GM19035 (cell line): ENCODE data around the gene CNTNAP1.
"Not testable (repeated sequence)": the region's sequence is repeated elsewhere in the genome, so short reads cannot be mapped to it uniquely, and the experiment has no call there.

ENCODE experiments used
- ATAC-seq: cut with Tn5 transposase; IDR thresholded peaks from one replicate; pipeline ENCODE4 v1.9.1; 2021; ENCODE audit not compliant: unreplicated experiment

CNTNAP1 gene

GRCh38 chr17:42720996-42721583 lies 38.8 kb downstream of the CNTNAP1 start:
- no peak for ATAC-seq

DNA sequence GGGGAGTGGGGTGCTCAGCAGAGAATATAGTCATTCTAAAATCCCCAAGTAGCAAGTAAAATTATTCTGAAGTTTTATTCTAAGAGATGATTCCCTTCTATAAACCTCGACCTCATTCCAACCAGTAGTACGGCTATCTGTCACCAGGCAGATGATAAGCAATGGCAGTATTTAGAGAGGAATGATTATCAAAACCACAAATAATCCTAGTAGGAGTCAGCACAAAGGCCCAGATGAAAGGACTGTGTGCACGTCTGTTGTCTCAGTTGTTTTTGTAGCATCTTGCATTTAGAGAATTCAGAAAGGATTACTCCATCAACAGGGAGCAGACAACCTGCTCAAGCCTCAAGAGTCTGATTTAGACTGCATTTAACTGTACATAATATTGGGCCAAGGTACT lies 41.3 kb downstream of the CNTNAP1 start:
- ATAC-seq, result no peak

DNA sequence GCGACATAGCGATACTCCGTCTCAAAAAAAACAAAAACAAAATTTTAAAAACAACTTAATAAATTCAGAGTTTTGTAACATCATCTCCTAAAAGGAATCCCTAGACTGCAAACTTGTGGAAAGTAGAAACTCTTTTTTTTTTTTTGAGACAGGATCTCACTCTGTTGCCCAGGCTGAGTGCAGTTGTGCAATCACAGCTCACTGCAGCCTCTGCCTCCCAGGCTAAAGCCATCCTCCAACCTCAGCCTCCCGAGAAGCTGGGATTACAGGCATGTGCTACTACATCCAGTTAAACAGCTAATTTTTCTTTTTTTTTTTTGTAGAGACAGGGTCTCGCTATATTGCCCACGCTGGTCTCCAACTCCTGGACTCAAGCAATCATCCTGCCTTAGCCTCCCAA lies 42.8 kb downstream of the CNTNAP1 start:
- ATAC-seq, result no peak

GRCh38 chr17:42740699-42741098 lies 58.4 kb downstream of the CNTNAP1 start:
- no peak for ATAC-seq

DNA sequence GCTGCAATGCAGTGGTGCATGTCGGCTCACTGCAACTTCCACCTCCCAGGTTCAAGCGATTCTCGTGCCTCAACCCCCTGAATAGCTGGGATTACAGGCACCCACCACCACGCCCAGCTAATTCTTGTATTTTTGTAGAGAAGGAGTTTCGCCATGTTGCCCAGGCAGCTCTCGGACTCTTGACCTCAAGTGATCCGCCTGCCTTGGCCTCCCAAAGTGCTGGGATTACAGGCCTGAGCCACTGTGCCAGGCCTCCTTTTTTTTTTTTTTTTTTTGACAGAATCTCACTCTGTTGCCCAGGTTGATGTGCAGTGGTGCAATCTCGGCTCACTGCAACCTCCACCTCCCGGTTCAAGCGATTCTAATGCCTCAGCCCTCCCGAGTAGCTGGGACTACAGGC lies 60.6 kb downstream of the CNTNAP1 start:
- not testable (repeated sequence) for ATAC-seq

GRCh38 chr17:42743595-42744282 lies 61.4 kb downstream of the CNTNAP1 start:
- no peak for ATAC-seq

- ATAC-seq, result peak; percentile 57
These were observed 62.0 kb downstream of the CNTNAP1 start for GRCh38 chr17:42744283-42744805.

DNA sequence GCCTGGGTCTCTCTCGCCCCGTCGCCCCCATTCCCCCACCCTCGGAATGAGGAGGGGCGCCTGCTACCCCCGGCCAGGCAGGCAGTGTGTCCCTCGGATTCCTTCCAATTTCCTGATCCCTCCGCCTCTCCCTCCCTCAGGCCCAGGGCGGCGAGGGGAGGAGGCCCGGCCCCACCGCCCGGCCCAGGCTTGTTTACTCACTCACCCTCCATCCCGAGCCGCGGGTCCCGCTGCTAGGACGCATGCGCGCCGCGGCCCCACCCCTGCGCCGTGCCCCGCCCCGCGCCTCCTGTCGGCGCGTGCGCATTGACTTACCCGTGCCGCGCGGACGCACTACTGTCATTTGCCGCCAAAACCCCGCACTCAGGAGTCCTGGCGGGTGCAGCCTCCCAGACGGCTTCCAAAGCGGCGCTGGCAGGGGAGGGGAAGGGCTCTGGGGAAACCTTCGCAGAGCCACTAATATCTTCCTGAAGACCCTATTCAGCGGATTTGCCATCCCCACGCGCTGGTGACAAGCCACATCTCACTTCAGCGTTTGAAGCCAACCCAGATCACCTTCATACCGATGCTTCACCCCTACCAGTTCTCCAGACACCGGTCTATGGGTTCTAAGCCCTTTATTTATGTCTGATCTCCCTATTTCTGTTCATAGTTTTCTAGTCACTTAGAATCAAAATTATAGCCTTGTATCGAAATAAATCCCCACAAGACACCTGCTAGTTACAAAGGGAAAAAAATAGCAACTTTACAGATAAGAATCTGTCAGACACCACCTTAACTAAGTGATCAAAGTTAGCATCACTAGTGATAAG lies 62.7 kb downstream of the CNTNAP1 start, which contains the start of gene EZH1:
Gene EZH1 (minus strand): TSS at position 235 of the 812 bp plus-strand sequence. CDS start 16,099 bp downstream, outside the sequence.
- ATAC-seq, result peak; percentile 78

- no peak for ATAC-seq
These were observed 66.0 kb downstream of the CNTNAP1 start for GRCh38 chr17:42748202-42748907.

DNA sequence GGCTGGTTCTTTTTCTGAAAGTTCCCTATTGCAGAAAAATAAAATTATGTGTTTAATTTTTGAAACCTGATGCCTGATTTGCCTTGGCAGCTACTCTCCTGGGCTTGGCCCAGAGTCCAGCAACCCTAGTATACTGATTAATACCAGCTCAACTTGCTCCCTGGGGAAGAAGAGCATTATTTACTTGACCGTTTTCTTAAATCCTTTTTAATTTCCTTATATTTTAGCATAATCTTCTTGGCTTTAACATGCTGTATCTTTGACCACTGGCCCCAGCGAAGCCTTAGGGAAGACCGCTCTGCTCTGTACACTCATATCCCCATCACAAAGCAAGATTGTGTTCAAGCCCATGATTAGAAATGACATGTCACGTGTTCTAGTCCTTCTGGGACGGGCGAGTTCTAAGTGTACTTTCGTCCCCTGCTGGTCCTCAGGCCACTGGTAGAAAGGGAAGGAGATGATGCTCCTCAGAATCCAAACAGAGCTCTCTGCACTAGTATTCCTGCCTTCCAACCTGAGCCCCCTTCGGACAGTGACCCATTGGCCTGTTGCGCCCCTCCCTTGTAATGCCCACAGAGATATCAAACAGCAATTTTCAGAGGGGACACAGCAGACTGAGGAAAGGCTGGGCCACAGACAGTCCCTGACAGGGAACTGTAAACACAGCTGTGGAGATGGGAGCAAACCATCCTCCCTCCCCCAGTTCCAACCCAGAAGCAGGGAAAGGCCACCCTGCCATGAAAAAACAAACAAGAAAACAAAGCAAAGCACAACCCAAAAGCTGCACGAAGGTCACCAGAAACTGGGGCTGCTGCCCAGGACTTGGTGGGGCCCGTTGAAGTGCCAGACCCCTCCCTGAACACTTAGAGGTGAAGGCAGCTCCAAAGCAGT lies 66.8 kb downstream of the CNTNAP1 start:
- no peak for ATAC-seq
